ENCODE measurements around the gene CLIP2.

Gene CLIP2

GRCh38 chr7:74441801-74442200 is 152.6 kb downstream of the CLIP2 start:
- ChIA-PET POLR2A (interaction anchor here (1.3 kb wide), 1 partner anchor 13 kb away, joined by 3 read pairs; no protein-coding TSS in a partner anchor), CTCF (interaction anchor here (0.9 kb wide), 1 partner anchor 8 kb away, joined by 6 read pairs; no protein-coding TSS in a partner anchor)
- DNase-seq (ENCODE audit: extremely low spot score), result no peak
- no peak for TF ChIP-seq SP1 (IDR thresholded peaks at IDR 0.05)
- no peak for TF ChIP-seq PKNOX1 (IDR thresholded peaks at IDR 0.05)
- no peak for TF ChIP-seq FOXA1 (IDR thresholded peaks at IDR 0.05)
- TF ChIP-seq L3MBTL2 (conservative IDR thresholded peaks at IDR 0.05), result no peak
- TF ChIP-seq SUZ12 (IDR thresholded peaks at IDR 0.05), result no peak
- TF ChIP-seq ELF4 (IDR thresholded peaks at IDR 0.05), result no peak
- TF ChIP-seq NFRKB (IDR thresholded peaks at IDR 0.05), result no peak
- no peak for TF ChIP-seq LEF1 (IDR thresholded peaks at IDR 0.05; ENCODE audit: borderline replicate concordance)

GRCh38 chr7:74443543-74444247 is 154.5 kb downstream of the CLIP2 start:
- ChIA-PET POLR2A (no interaction called here), CTCF (interaction anchor here (0.5 kb wide), 1 partner anchor 99 kb away, joined by 3 read pairs; no protein-coding TSS in a partner anchor)

GRCh38 chr7:74449144-74449543 is 159.9 kb downstream of the CLIP2 start:
- TF ChIP-seq LEF1 (IDR thresholded peaks at IDR 0.05; ENCODE audit: borderline replicate concordance) (no peak), ARNT (IDR thresholded peaks at IDR 0.05) (no peak), TARDBP (IDR thresholded peaks at IDR 0.05) (no peak), NFRKB (IDR thresholded peaks at IDR 0.05) (no peak), L3MBTL2 (conservative IDR thresholded peaks at IDR 0.05) (no peak), PKNOX1 (IDR thresholded peaks at IDR 0.05) (no peak), SUZ12 (IDR thresholded peaks at IDR 0.05) (no peak), SP1 (IDR thresholded peaks at IDR 0.05) (no peak), FOXK2 (IDR thresholded peaks at IDR 0.05) (no peak), ELF4 (IDR thresholded peaks at IDR 0.05) (no peak), FOXM1 (IDR thresholded peaks at IDR 0.05; ENCODE audit: borderline replicate concordance) (no peak), HDGF (IDR thresholded peaks at IDR 0.05; ENCODE audit: borderline replicate concordance) (no peak), FOXA1 (IDR thresholded peaks at IDR 0.05) (no peak), BHLHE40 (IDR thresholded peaks at IDR 0.05; ENCODE audit: borderline replicate concordance) (no peak), CTBP1 (IDR thresholded peaks at IDR 0.05; ENCODE audit: borderline replicate concordance) (no peak)
- ChIA-PET POLR2A (no interaction called here), CTCF (interaction anchor here (1.1 to 1.2 kb wide), 2 partner anchors 8 to 14 kb away, joined by 4 to 6 read pairs; no protein-coding TSS in a partner anchor)
- DNase-seq (ENCODE audit: extremely low spot score), result no peak

More at GRCh38 chr7:74443543-74444247, 154.5 kb downstream of the CLIP2 start:
- TF ChIP-seq NFRKB (IDR thresholded peaks at IDR 0.05) (no peak), TARDBP (IDR thresholded peaks at IDR 0.05) (no peak), ZNF384 (IDR thresholded peaks at IDR 0.05) (no peak), HDGF (IDR thresholded peaks at IDR 0.05; ENCODE audit: borderline replicate concordance) (no peak), ARNT (IDR thresholded peaks at IDR 0.05) (no peak), SP1 (IDR thresholded peaks at IDR 0.05) (no peak), SUZ12 (IDR thresholded peaks at IDR 0.05) (no peak), ELF4 (IDR thresholded peaks at IDR 0.05) (no peak), FOXK2 (IDR thresholded peaks at IDR 0.05) (no peak), L3MBTL2 (conservative IDR thresholded peaks at IDR 0.05) (no peak), FOXA1 (IDR thresholded peaks at IDR 0.05) (no peak), LEF1 (IDR thresholded peaks at IDR 0.05; ENCODE audit: borderline replicate concordance) (no peak), FOXM1 (IDR thresholded peaks at IDR 0.05; ENCODE audit: borderline replicate concordance) (no peak), PKNOX1 (IDR thresholded peaks at IDR 0.05) (no peak), CTBP1 (IDR thresholded peaks at IDR 0.05; ENCODE audit: borderline replicate concordance) (no peak), BHLHE40 (IDR thresholded peaks at IDR 0.05; ENCODE audit: borderline replicate concordance) (no peak)
- no peak for DNase-seq (ENCODE audit: extremely low spot score)

- TF ChIP-seq FOXM1 (IDR thresholded peaks at IDR 0.05; ENCODE audit: borderline replicate concordance) (no peak), ZNF384 (IDR thresholded peaks at IDR 0.05) (0 out of 2 replicates have a peak, but pooled peaks have one; percentile 20), BHLHE40 (IDR thresholded peaks at IDR 0.05; ENCODE audit: borderline replicate concordance) (no peak), CTBP1 (IDR thresholded peaks at IDR 0.05; ENCODE audit: borderline replicate concordance) (no peak), L3MBTL2 (conservative IDR thresholded peaks at IDR 0.05) (no peak)
- peak; percentile 81 for DNase-seq (ENCODE audit: extremely low spot score)
- ChIA-PET POLR2A (no interaction called here), CTCF (interaction anchor here (1.1 to 1.2 kb wide), 2 partner anchors 8 to 14 kb away, joined by 4 to 6 read pairs; no protein-coding TSS in a partner anchor)
These were observed 160.7 kb downstream of the CLIP2 start for GRCh38 chr7:74449809-74450397.

- TF ChIP-seq SP1 (IDR thresholded peaks at IDR 0.05) (no peak), TARDBP (IDR thresholded peaks at IDR 0.05) (no peak), ARNT (IDR thresholded peaks at IDR 0.05) (no peak), LEF1 (IDR thresholded peaks at IDR 0.05; ENCODE audit: borderline replicate concordance) (no peak), NFRKB (IDR thresholded peaks at IDR 0.05) (no peak), L3MBTL2 (conservative IDR thresholded peaks at IDR 0.05) (no peak), BHLHE40 (IDR thresholded peaks at IDR 0.05; ENCODE audit: borderline replicate concordance) (no peak), FOXK2 (IDR thresholded peaks at IDR 0.05) (no peak), CTBP1 (IDR thresholded peaks at IDR 0.05; ENCODE audit: borderline replicate concordance) (no peak), ELF4 (IDR thresholded peaks at IDR 0.05) (no peak), PKNOX1 (IDR thresholded peaks at IDR 0.05) (no peak), SUZ12 (IDR thresholded peaks at IDR 0.05) (no peak), ZNF384 (IDR thresholded peaks at IDR 0.05) (no peak), FOXA1 (IDR thresholded peaks at IDR 0.05) (no peak), FOXM1 (IDR thresholded peaks at IDR 0.05; ENCODE audit: borderline replicate concordance) (no peak), HDGF (IDR thresholded peaks at IDR 0.05; ENCODE audit: borderline replicate concordance) (no peak)
- ChIA-PET POLR2A (no interaction called here), CTCF (interaction anchor here (0.6 kb wide), 1 partner anchor 242 kb away, joined by 4 read pairs; no protein-coding TSS in a partner anchor)
- DNase-seq (ENCODE audit: extremely low spot score), result no peak
These were observed 163.6 kb downstream of the CLIP2 start for GRCh38 chr7:74452748-74453321.

All from HEK293T (cell line).